ENCODE results near the gene IGFL2.
A peak's percentile ranks its signal among the peaks of the same experiment; 100 is the strongest.
"Not testable (repeated sequence)": the region's sequence is repeated elsewhere in the genome, so short reads cannot be mapped to it uniquely, and the experiment has no call there.

IGFL2 gene

DNA sequence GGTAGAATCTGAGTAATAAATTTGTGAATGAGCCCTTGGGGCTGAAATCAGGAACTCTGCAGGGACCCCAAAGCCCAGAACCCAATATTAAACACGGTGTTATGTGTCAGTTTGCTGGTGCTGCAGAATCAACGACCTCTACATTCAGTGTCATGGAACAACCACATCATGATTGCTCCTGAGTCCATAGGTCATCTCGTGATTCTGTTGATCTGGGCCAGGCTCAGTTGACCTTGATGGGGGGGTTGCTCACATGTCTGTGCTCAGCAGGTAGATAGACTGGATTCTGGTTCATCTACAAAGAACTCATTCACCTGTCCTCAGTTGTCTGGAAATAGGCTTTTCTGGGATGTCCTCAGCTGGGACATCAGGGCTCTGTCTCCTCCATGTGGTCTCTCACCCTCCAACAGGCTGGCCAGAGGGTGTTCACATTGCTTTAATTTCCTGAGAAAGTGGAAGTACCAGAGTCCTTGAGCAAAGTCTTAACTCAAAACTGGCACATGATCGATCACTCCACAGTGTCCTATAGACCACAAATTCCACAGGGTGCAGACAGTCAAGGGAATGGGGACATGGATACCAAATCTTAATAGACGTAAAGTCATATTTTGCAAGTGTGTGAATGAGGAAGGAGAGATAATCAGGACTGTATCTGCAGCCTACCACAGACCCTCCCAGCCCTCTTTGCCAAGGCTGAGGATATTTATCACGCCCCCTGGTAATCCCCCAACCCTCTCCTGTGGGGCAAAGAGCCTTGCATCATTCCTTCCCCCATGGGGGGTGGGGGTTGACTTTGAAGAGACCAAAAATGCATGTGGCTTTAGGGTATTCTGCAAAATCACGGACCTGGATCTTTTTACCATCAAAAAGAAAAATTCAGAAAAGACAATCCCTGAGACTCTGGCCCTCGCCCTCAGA is 42.2 kb downstream of the IGFL2 start:
- DNase-seq (ENCODE audit: low read depth), result no peak

DNA sequence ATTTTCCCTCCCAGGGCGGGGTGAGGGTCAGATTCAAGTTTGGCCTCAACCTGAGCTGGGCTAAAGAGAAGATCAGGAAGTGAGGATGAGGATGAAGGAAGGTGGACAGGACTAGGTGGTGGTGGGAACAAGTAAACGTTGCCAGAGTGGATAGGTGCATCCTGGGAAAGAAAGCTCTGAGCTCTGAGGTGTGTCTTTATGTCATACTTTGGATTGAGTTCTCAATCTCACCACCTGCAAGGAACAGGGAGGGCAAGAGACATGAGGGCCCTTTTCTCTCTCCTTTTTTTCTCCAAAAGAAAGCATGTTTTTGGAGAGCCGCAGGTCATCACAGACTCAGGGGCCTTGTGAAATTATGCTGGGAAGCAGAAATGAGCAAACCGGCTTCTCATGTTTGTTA is 43.3 kb downstream of the IGFL2 start:
- no peak for DNase-seq (ENCODE audit: low read depth)

DNA sequence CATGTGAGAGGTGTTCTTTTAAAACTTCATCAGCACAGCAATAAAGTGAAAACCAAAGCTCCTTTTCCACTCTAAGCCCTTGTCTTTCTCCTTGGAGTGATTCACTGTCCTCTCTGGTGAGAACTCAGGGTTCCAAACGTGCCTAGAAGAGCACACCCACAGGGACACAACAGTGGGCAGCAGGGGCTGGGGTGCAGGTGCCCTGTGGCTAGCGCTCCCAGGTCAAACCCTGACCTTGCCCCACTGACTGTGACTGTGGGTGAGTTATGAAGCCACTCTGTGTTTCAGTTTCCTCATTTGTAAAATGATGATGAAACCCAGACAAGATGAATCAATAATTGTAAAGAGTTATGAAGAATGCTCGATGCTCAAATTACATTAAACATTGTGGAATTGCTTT is 43.9 kb downstream of the IGFL2 start:
- DNase-seq (ENCODE audit: low read depth), result no peak

DNA sequence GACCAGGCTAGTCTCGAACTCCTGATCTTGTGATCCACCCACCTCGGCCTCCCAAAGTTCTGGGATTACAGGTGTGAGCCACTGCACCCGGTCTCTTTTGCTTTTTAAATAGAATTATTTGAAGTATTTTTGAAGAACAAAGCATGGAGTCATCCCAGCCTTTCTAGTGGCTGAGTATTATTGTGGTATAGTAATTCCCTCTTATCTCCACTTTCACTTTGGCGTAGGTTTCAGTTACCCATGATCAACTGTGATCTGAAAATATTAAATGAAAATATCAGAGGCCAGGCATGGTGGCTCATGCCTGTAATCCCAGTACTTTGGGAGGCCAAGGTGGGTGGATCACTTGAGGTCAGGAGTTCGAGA is 44.6 kb downstream of the IGFL2 start:
- not testable (repeated sequence) for DNase-seq (ENCODE audit: low read depth)

DNA sequence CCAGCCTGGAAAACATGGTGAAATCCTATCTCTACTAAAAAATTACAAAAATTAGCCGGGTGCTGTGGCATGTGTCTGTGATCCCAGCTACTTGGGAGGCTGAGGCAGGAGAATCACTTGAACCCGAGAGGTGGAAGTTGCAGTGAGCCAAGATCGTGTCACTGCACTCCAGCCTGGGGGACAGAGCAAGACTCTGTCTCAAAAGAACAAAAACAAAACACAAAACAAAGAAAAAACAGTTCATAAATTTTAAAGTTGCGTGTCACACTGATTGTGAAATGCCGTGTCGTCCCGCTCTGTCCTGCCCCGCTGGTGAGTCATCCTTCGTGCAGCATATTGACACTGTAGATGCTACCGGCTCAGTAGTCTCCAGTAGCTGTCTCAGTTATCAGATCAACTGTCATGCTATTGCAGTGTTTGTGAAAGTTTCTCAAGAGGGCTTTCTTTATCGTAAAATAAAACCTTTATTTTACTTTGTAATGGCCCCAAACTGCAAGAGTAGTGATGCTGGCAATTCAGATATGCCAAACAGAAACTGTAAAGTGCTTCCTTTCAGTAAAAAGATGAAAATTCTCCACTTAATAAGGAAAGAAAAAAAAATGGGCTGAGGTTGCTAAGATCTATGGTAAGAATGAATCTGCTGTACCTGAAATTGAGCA is 45.1 kb downstream of the IGFL2 start:
- peak; percentile 11 for DNase-seq (ENCODE audit: low read depth)

DNA sequence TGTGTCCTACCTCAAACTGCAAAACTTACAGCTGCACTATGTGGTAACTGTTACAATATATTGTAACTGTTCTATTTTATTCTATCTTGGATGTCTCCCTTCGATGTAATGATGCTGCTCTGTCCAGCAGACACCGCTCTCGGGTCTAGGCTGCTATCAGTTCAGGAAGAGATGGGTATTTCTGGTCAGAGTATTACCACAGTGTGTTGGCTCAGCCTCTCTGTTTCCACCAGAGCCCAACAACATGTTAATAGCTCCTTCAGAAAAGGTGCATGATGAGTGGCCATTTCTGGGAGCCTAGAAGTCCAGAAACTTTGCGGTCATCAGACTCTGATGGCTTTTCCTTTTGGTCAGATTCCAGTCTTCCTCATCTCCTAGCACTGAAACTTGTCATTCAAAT is 45.6 kb downstream of the IGFL2 start:
- no peak for DNase-seq (ENCODE audit: low read depth)

DNA sequence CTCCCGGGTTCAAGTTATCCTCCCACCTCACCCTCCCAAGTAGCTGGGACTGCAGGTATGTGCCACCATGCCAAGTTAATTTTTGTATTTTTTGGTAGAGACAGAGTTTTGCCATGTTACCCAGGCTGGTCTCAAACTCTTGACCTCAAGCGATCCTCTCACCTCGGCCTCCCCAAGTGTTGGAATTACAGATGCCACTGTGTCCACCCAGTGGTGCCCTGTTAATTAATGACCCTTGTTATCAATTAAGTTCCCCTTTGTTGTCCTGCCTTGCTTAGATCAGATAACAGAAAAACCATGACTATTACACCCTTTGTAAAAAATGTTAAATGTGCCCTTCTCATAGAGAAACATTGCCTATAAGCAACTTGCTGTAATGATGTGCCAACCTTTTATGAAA is 47.1 kb downstream of the IGFL2 start:
- DNase-seq (ENCODE audit: low read depth), result no peak

DNA sequence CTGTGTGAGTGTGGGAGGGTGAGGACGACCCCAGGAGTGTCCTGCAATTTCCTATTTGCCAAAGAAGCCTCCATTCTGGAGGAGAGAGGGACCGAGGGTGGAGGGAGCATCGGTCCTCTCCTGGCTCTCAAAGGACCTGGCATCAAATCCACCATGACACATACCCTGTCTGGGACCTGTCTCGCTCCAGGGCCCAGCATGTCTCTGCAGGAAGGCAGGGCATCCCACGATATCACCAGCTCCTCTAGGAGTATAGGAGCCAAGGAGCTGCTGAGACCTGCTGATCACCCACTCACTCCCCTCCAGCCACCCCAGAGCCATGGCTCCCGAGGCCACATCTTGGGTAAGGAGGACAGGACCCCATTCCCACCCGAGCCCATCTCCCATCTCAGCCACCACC is 47.9 kb downstream of the IGFL2 start:
- not testable (repeated sequence) for DNase-seq (ENCODE audit: low read depth)

DNA sequence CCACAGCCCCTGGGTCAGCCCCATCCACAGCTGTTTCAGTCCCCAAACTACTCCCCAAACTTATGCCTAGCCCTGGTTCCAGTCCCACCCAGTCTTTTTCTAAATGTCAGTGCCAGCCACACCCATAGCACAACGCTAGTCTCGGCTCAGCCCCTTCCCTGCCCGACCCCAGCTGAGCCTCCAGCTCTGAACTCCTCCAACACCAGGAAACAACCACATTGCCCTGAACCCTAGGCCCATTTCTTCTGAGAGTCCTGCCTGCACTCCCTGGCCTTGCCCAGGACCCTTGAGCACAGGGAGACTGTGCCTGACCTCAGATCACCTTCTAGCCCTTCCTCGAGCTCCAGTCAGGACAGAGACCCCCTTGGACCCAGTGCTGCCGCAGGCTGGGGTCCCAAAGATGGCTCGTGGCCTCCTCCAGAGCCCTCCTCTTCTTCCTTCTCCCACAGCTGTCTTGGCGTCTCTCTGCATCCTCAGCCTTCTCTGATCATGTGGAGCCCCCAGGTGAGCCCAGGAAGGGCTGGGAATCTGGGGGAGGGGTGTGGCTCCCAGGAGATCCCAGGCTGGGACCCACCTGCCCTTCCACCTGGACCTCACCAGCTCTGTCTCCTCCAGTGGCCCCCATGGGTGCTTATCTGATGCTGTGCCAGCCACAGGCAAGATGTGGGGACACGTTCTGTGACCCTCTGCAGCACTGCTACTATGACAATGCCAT is 48.5 kb downstream of the IGFL2 start:
- DNase-seq (ENCODE audit: low read depth), result no peak

DNA sequence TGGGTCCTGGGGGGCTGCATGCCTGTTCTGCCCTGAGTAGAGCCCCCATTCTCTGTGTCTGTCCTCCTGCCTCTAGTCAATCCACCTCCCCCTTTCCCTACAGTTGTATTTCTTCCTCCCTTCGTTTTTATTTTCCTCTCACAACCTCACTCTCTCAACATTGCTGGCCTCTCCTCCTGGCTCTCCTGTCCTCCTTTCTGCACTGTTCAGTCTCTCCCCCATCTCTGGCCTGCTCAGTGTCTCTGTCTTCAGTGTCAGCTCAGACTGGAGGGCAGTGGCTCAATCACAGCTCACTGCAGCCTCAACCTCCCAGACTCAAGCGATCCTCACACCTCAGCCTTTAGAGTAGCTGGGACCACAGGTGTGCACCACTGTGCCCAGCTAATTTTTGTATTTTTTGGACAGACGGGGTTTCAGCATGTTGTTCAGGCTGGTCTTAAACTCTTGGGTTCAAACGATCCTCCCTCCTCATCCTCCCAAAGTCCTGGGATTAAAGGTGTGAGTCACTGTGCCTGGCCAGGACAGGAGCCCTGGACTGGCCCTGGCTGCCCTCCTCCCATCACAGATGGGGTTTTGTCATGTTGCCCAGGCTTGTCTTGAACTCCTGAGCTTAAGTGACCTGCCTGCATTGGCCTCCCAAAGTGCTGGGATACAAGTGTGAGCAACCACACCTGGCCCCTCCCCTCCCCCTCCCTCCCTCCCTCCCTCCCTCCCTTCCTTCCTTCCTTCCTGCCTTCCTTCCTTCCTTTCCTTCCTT is 49.5 kb downstream of the IGFL2 start:
- no peak for DNase-seq (ENCODE audit: low read depth)

DNA sequence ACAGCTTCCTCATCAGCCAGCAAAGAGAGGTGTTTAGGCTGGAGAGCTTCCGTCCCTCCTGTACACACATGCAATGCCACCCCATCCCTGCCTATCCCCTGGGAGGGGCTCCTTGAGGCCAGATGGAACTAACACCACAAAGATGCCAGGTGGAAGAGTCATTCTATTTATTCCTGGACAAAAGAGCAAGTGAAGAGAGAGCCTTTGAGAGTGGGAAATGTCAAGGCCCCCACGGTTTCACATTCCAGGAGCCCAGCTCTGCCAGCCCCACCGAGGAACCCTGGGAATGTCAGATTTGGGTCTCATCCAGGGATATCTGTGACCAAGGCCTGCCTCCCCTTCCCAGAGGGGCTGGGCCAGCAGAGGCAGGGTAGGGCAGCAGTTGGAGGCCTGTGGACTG is 50.7 kb downstream of the IGFL2 start:
- DNase-seq (ENCODE audit: low read depth), result no peak

DNA sequence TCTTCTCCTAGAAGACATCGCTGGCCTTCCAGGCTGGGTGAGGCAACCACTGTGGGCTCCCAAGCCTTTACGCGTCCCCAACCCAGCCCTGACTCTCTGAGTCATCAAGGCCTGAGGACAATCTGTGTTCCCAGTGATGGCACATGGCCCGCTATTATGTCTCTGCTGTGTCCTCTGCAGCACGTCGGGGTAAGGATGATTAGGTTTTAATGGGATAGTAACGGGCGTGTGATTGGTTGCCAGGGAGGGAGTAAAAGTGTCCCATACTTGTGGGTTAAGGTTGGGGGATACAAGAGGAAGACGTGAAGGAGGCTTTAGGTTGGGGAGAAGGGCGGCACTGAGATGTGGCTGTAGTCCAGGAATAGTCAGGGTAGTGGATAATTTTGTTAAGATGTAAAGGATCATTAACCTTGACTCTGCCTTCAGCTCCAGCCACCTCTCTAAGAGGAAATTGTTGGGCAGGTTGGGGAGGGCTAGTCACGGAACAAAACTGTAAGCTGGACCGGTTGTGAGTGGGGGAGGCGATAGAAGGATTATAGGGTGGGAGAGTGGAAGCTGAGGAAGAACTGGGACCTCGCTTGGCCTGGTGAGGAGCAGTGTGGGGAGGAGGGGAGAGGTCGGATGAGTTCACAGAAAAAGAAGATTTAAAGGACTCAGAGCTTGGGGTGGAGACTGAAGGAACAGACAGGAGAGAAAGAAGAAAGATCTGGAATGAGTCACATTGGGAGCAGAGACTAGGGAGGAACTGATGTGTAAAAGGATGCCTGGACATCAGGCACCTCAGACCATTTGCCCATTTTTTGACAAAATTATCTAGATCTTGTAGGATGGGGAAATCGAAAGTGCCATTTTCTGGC is 53.6 kb downstream of the IGFL2 start:
- no peak for DNase-seq (ENCODE audit: low read depth)

DNA sequence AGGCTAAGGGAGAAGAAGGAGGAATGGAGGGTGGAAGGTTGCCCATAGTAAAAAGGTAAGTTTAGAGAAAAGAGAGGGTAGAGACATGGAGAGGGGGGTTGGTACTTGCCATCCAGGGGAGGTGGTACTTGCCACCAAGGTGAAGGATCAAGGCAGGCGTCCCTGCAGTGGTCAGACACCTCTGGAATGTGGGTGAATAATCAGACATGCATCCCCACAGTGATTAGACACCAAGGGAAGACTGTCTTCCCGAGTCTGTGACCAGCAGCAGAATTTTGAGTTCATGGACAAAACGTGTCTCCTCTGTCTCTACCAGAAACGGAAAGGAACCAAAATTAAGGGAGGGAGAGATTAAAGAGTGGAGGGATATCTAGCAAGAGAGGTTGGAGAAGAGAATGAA is 54.4 kb downstream of the IGFL2 start:
- no peak for DNase-seq (ENCODE audit: low read depth)

DNA sequence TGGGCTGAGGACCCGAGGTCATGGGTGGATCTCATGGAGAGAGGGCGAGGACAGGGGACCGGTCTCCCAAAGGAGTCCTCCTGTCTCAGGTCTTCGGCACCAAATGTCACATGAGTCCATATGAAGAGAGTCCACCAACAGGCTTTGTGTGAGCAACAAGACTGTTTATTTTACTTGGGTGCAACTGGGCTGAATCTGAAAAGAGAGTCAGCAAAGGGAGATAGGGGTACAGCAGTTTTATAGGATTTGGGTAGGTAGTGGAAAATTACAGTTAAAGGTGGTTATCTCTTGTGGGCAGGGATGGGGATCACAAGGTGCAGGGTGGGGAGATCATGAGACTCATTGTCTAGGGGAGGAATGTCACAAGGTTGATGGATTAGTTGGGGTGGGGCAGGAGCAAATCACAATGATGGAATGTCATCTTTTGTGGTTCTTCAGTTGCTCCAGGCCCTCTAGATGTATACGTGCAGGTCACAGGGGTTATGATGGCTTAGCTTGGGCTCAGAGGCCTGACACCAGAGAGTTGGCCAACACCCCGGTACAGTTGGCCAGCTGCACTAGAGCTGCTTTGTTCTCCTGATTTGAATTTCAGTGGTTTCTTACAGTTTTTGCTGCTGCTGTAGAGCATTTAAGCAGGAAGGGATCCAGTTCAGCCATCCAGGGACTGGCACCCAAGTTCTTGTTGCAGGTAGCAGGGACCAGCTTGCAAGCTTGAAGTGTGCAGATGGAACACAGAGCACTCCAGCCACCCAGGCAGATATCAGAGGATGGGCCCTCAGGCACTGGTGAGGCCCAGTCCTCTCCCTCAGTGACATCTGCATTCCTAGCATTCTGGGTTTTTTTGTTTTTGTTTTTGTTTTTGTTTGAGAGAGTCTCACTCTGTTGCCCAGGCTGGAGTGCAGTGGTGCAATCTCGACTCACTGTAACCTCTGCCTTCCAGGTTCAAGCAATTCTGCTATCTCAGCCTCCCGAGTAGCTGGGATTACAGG is 55.1 kb downstream of the IGFL2 start:
- no peak for DNase-seq (ENCODE audit: low read depth)

DNA sequence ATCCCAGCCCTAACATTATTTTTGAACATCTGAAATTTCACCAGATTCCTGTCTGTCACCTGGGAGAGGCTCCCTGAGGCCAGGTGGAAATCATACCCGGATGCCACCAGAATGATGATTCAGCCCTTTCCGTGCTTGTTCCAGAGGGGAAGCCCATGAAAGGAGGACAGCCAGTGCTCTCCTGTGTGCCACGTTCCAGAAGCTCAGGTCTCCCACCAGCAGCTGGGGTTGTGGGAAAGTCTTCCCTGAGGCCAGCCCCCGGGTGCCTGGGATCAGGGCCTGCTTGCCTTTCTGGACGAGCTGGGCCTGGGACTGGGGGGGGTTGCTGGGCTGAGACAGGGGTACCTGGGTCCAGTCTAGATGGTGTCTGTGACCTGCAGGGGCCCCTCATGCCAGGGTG is 56.0 kb downstream of the IGFL2 start:
- DNase-seq (ENCODE audit: low read depth), result no peak

DNA sequence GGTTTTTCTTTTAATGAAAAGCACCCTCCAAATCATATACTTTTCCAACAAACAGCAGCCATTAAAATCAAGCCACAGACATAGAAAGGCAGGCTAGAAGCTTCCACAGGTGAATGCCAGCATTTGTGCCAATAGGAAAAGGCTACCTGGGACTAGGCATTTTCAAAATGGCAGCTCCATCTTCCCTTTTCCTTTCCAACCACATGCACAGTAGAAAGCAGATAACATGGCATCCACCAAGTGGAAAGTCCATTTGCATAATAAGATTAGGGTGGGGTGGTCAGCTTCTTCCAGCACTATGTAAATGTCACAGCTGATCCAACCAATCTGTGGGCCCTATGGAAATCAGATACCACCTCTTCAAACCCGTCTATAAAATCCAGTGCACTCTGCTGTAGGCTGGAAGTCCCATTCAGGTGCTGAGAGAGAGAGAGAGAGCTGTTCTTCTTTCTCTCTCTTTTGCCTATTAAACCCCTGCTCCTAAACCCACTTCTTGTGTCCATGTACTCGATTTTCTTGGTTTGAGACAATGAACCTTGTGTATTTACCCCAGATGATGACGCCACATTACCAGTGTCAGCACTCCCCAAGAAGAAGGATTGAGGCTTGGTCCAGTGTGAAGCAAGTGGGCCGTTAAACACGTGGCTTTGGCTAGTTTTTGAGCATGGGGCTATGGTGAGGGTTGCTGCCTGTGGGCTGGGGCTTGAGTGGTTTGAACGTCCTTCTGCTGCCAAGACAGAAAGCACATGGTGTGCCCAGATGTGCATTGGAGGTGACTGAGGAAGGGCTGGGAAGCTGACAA is 57.3 kb downstream of the IGFL2 start:
- DNase-seq (ENCODE audit: low read depth), result no peak

DNA sequence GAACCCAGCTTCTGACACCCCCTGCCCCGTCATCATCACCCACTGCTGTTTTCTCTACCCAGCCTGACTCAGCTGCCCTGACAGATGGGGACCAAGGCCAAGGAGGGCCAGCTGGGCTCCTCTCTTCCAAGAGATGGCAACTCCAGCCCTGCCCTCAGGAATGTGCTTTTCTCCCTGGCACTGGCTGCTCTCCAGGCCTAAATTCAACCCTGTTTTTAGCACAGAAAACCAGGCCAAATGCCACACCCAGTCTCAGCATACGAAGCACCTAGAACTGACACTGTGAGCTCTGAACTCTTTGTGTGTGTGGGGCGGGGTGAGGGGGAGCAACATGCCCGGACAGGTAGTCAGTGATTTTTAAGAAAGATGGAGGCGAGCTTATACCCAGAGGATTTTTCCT is 58.1 kb downstream of the IGFL2 start:
- DNase-seq (ENCODE audit: low read depth), result no peak

DNA sequence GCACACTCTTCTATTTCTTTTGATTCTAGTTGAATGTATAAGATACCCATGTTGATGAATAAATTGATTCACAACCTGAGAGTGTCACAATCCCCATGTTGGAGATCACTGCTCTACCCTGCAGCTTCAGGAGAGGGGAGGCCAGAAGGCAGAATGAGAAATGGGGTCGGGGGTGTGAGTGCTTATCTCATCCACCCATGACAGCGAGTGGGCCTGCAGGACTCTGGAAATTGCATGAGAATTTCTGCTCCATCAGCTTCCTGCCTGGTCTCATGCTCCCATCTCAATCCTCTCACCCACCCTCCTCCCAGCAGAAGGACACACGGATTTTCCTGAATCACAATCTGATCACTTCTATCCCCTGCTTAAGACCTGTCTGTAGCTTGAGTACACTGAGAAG is 58.6 kb downstream of the IGFL2 start:
- no peak for DNase-seq (ENCODE audit: low read depth)

DNA sequence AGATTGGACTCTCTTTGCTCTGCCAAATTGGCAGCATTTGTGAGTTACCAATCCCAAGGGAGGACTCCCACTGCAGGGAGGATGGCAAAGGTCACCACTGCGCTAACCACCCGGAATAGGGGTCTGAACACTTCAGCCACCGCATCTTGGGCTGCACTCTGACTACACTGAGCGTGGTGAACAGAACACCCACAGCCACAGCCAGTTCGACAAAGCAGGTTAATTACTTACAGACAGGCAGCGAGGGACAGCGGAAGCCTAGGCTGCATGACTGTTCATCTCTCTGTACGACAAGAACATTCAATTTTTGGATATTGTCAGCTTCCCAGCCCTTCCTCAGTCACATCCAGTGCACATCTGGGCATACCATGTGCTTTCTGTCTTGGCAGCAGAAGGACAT is 59.8 kb downstream of the IGFL2 start:
- not testable (repeated sequence) for DNase-seq (ENCODE audit: low read depth)

Measured in activated T-cell treated with anti-CD3 and anti-CD28 coated beads for 48 hours (primary cell).